ENCODE results near the gene GDPD3.
"Not testable (repeated sequence)": the region's sequence is repeated elsewhere in the genome, so short reads cannot be mapped to it uniquely, and the experiment has no call there.

GDPD3 gene

DNA sequence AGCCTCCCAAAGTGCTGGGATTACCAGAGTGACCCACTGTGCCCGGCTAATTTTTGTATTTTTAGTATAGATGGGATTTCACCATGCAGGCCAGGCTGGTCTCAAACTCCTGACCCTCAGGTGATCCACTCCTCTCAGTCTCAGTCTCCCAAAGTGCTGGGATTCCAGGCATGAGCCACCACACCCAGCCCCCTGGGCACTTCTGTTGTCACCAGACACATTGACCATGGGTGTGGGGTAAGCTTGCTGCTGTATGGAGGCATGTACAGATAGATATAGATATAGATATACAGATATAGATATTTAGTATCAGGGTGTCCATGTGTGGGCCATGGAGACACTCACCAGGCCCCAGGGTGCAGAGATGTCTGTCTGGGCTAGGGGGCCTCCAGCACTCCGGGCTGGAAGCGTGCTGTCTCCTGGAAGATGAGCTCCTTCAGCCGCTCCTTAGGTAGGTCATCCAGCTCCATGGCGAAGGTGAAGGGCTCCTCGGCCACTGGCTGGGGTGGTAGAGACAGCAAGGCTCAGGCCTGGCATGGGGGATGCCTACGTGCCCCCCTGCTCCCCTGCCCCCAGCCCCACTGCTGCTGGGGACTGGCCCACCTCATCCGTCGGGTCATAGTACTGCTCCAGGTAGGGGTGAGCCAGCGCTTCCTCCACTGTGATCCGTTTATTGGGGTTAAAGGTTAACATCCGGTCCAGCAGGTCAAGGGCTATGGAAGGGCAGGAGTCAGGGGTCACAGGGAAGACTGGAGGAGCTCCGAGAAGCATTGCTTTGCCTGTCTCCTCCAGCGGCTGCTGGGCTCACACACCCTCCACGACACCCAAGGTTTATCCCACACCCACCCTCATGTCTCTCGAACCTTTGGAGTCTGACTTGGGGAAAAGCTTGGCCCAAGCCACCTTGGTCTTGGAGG lies 3.2 kb upstream of the GDPD3 start:
- Histone ChIP-seq H3K36me3 (ENCODE audit: control insufficient read depth, insufficient read depth, low read length) (no peaks in the 10 kb centered on the region), H3K9me3 (ENCODE audit: control insufficient read depth, low read length) (no peaks in the 10 kb centered on the region), H3K27ac (no peak overlapping the region), H3K4me2 (ENCODE audit: low read length) (no peak overlapping the region), H3K79me2 (no peaks in the 10 kb centered on the region), H3K27me3 (ENCODE audit: control insufficient read depth, insufficient read depth, low read length) (no peaks in the 10 kb centered on the region), H3K4me1 (no peaks in the 10 kb centered on the region), H3K9ac (no peak overlapping the region), H3K4me3 (ENCODE audit: low read depth, low read length) (no peak overlapping the region), H2AFZ (no peak overlapping the region)
- TF ChIP-seq, protein P1, sequence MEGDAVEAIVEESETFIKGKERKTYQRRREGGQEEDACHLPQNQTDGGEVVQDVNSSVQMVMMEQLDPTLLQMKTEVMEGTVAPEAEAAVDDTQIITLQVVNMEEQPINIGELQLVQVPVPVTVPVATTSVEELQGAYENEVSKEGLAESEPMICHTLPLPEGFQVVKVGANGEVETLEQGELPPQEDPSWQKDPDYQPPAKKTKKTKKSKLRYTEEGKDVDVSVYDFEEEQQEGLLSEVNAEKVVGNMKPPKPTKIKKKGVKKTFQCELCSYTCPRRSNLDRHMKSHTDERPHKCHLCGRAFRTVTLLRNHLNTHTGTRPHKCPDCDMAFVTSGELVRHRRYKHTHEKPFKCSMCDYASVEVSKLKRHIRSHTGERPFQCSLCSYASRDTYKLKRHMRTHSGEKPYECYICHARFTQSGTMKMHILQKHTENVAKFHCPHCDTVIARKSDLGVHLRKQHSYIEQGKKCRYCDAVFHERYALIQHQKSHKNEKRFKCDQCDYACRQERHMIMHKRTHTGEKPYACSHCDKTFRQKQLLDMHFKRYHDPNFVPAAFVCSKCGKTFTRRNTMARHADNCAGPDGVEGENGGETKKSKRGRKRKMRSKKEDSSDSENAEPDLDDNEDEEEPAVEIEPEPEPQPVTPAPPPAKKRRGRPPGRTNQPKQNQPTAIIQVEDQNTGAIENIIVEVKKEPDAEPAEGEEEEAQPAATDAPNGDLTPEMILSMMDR (IDR thresholded peaks at IDR 0.05): no peak

GRCh38 chr16:30115238-30115637 lies 1.9 kb upstream of the GDPD3 start:
- no peak overlapping the region for H3K27ac ChIP-seq
- no peak overlapping the region for H3K9ac ChIP-seq
- H3K4me1 ChIP-seq: no peaks in the 10 kb centered on the region
- no peak overlapping the region for H3K4me2 ChIP-seq (ENCODE audit: low read length)
- no peaks in the 10 kb centered on the region for H3K36me3 ChIP-seq (ENCODE audit: control insufficient read depth, insufficient read depth, low read length)
- TF ChIP-seq, protein P1 (IDR thresholded peaks at IDR 0.05): no peak
- H3K27me3 ChIP-seq (ENCODE audit: control insufficient read depth, insufficient read depth, low read length): no peaks in the 10 kb centered on the region
- H3K9me3 ChIP-seq (ENCODE audit: control insufficient read depth, low read length): no peaks in the 10 kb centered on the region
- no peak overlapping the region for H2AFZ ChIP-seq
- H3K4me3 ChIP-seq (ENCODE audit: low read depth, low read length): no peak overlapping the region
- no peaks in the 10 kb centered on the region for H3K79me2 ChIP-seq

DNA sequence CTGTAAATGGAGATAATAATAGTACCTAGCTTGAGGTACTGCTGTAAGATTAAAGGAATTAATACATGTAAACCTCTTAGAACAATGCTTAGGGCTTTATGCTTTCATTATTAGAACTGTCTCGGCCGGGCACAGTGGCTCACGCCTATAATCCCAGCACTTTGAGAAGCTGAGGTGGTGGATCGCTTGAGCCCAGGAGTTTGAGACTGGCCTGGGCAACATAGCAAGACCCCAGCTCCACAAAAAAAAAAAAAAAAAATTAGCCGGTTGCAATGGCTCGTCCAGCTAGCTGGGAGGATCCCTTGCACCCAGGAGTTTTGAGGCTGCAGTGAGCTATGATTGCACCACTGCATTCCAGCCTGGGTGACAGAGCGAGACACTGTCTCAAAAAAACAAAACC lies 1.5 kb upstream of the GDPD3 start:
- not testable (repeated sequence) for H2AFZ ChIP-seq; H3K4me1 ChIP-seq; H3K9me3 ChIP-seq (ENCODE audit: control insufficient read depth, low read length); H3K4me2 ChIP-seq (ENCODE audit: low read length); H3K9ac ChIP-seq; H3K36me3 ChIP-seq (ENCODE audit: control insufficient read depth, insufficient read depth, low read length); H3K79me2 ChIP-seq; H3K27me3 ChIP-seq (ENCODE audit: control insufficient read depth, insufficient read depth, low read length); H3K4me3 ChIP-seq (ENCODE audit: low read depth, low read length); H3K27ac ChIP-seq

- Histone ChIP-seq H3K9me3 (ENCODE audit: control insufficient read depth, low read length) (no peaks in the 10 kb centered on the region), H2AFZ (no peak overlapping the region), H3K9ac (no peak overlapping the region), H3K27ac (no peak overlapping the region), H3K36me3 (ENCODE audit: control insufficient read depth, insufficient read depth, low read length) (no peaks in the 10 kb centered on the region), H3K79me2 (no peaks in the 10 kb centered on the region), H3K27me3 (ENCODE audit: control insufficient read depth, insufficient read depth, low read length) (no peaks in the 10 kb centered on the region), H3K4me1 (no peaks in the 10 kb centered on the region), H3K4me2 (ENCODE audit: low read length) (no peak overlapping the region), H3K4me3 (ENCODE audit: low read depth, low read length) (no peak overlapping the region)
- TF ChIP-seq, protein P1 (IDR thresholded peaks at IDR 0.05): no peak
Measured at GRCh38 chr16:30114411-30114810, 1.1 kb upstream of the GDPD3 start.

DNA sequence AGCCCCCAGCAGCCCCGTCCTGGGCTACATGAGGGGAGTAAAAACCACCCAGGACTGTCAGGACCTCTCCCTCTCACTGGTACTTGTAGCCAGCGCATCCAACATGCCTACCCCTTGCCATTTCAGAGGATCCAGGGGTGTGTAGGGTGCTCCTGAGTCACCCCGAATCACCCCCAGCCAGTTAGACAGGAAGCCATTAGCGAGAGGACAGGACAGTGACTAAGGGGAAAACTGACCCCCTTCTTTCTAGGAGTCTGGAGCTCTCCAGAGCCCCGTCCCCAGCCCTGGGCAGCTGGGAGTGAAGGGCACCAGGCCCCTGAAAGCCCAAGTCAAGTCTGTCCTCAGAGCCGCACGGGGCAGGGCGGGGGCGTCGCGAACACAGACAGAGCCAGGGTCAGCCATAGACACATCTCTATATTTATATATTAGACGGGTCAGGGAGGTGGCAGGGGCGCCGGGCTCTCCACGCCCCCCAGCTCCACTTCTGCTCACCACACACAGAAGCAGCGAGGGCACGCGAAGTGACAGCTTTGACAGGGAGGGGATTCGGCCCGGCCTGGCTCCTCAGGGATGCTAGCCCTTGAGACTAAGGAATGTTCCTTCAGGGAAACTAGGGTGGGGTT lies 485 bp upstream of the GDPD3 start:
- Histone ChIP-seq H3K36me3 (ENCODE audit: control insufficient read depth, insufficient read depth, low read length) (no peaks in the 10 kb centered on the region), H3K9me3 (ENCODE audit: control insufficient read depth, low read length) (no peaks in the 10 kb centered on the region), H3K27ac (no peak overlapping the region), H3K9ac (no peak overlapping the region), H2AFZ (no peak overlapping the region), H3K4me2 (ENCODE audit: low read length) (no peak overlapping the region), H3K79me2 (no peaks in the 10 kb centered on the region), H3K27me3 (ENCODE audit: control insufficient read depth, insufficient read depth, low read length) (no peaks in the 10 kb centered on the region), H3K4me1 (no peaks in the 10 kb centered on the region), H3K4me3 (ENCODE audit: low read depth, low read length) (no peak overlapping the region)
- TF ChIP-seq, protein P1 (IDR thresholded peaks at IDR 0.05): no peak

Data from parathyroid adenoma (tissue), 2 donors.